ENCODE data around the gene MGRN1. TPM values are rescaled to one million over a fixed set of nuclear protein-coding genes. Genes with fewer than 3 reads are reported as not detected.

The MGRN1 gene
- total and polyA plus RNA-seq, 2 donors (not counting 3 experiments of a cell fraction or from before 2014, with no cell fraction given), result 15.6 to 73.0 TPM

- Histone ChIP-seq H3K4me3 (replicated peaks in 1 of 3; ENCODE audit: insufficient read depth in 1 of 3, low read depth in 1 of 3, low read length in 3 of 3) (peak overlapping the region in 2 of 3 experiments; percentile 79 to 93), H3K79me2 (ENCODE audit: control insufficient read depth, insufficient read depth, low read length) (no peaks in the 10 kb centered on the region), H3K9me1 (replicated peaks; ENCODE audit: control insufficient read depth, extremely low read depth, insufficient read depth, low read length) (no peaks in the 10 kb centered on the region), H3K4me2 (ENCODE audit: insufficient read depth, low read length) (no peak overlapping the region), H4K20me1 (replicated peaks; ENCODE audit: control insufficient read depth, extremely low read depth, insufficient read depth, low read length) (no peaks in the 10 kb centered on the region), H2AFZ (ENCODE audit: low read depth, low read length) (no peak overlapping the region), H3K36me3 (ENCODE audit: control insufficient read depth in 2 of 2, extremely low read depth in 1 of 2, insufficient read depth in 2 of 2, low read length in 2 of 2) (peaks cover 3 to 25% of the 10 kb centered on the region in 2 experiments), H3K27ac (ENCODE audit: insufficient read depth, low read depth, low read length) (no peak overlapping the region), H3K27me3 (ENCODE audit: control insufficient read depth in 2 of 2, insufficient read depth in 2 of 2, low read length in 2 of 2) (no peaks in the 10 kb centered on the region), H3K9ac (replicated peaks; ENCODE audit: extremely low read depth, insufficient read depth, low read length) (no peak overlapping the region), H3K9me3 (replicated peaks; ENCODE audit: control insufficient read depth, insufficient read depth, low read length) (no peaks in the 10 kb centered on the region), H3K4me1 (ENCODE audit: control insufficient read depth, extremely low read depth, insufficient read depth, low read length) (peaks cover 4% of the 10 kb centered on the region)
- DNase-seq (ENCODE audit: low read depth, low spot score) (no peak), FAIRE-seq (no peak)
- ChIA-PET POLR2A (no interaction called here), CTCF (interaction anchor here (1.1 to 1.2 kb wide), 2 partner anchors 12 to 261 kb away, joined by 3 read pairs; no protein-coding TSS in a partner anchor)
- TF ChIP-seq POLR2A (IDR thresholded peaks at IDR 0.05; ENCODE audit: low read depth, low read length), result no peak
- TF ChIP-seq POLR2AphosphoS5 (IDR thresholded peaks at IDR 0.05; ENCODE audit: insufficient read depth, low read depth, low read length), result peak; percentile 24
- BruUV-seq (replicated peaks), result no TSS peak
- intact Hi-C loops (cut with micrococcal nuclease), result no loop called here
- dilution Hi-C loops (cut with MboI; ENCODE audit: extremely low pct_ligation_motif_present, low sequenced_read_pairs), result no loop called here
Observed at GRCh38 chr16:4694642-4695451, 70.2 kb downstream of the MGRN1 start.

- POLR2A ChIA-PET, result no interaction called here
Observed at GRCh38 chr16:4695473-4696171, 71.0 kb downstream of the MGRN1 start.

More at GRCh38 chr16:4695473-4696171, 71.0 kb downstream of the MGRN1 start:
- peaks cover 3 to 26% of the 10 kb centered on the region in 2 experiments for H3K36me3 ChIP-seq (ENCODE audit: control insufficient read depth in 2 of 2, extremely low read depth in 1 of 2, insufficient read depth in 2 of 2, low read length in 2 of 2)
- H4K20me1 ChIP-seq (replicated peaks; ENCODE audit: control insufficient read depth, extremely low read depth, insufficient read depth, low read length), result no peaks in the 10 kb centered on the region
- peaks cover 4% of the 10 kb centered on the region for H3K4me1 ChIP-seq (ENCODE audit: control insufficient read depth, extremely low read depth, insufficient read depth, low read length)
- dilution Hi-C loops (cut with MboI; ENCODE audit: extremely low pct_ligation_motif_present, low sequenced_read_pairs) (no loop called here), intact Hi-C loops (cut with micrococcal nuclease) (no loop called here)
- no peak overlapping the region for H3K4me2 ChIP-seq (ENCODE audit: insufficient read depth, low read length)
- no peak overlapping the region for H3K9ac ChIP-seq (replicated peaks; ENCODE audit: extremely low read depth, insufficient read depth, low read length)
- no peak overlapping the region for H3K4me3 ChIP-seq (replicated peaks in 1 of 3; ENCODE audit: insufficient read depth in 1 of 3, low read depth in 1 of 3, low read length in 3 of 3)
- TF ChIP-seq, protein P1, sequence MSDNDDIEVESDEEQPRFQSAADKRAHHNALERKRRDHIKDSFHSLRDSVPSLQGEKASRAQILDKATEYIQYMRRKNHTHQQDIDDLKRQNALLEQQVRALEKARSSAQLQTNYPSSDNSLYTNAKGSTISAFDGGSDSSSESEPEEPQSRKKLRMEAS (IDR thresholded peaks at IDR 0.05; ENCODE audit: insufficient read depth, insufficient read length), result no peak
- TF ChIP-seq FOS (IDR thresholded peaks at IDR 0.05; ENCODE audit: borderline replicate concordance, insufficient read depth, low read length), result no peak
- no peak for TF ChIP-seq CTCF (IDR thresholded peaks at IDR 0.05; ENCODE audit: extremely low read depth in 1 of 2, insufficient read depth in 1 of 2, low read depth in 1 of 2, low read length in 2 of 2)
- TF ChIP-seq MYC (IDR thresholded peaks at IDR 0.05; ENCODE audit: low read depth, low read length), result no peak
- no peak for TF ChIP-seq POLR2AphosphoS5 (IDR thresholded peaks at IDR 0.05; ENCODE audit: insufficient read depth, low read depth, low read length)
- no peak for TF ChIP-seq GATA2 (IDR thresholded peaks at IDR 0.05; ENCODE audit: insufficient read depth, insufficient read length, low read depth, low read length)
- no peak for TF ChIP-seq JUN (IDR thresholded peaks at IDR 0.05; ENCODE audit: borderline replicate concordance, insufficient read depth, insufficient read length, low read depth)
- no peak for TF ChIP-seq POLR2A (IDR thresholded peaks at IDR 0.05; ENCODE audit: low read depth, low read length)
- no peak for TF ChIP-seq EZH2 (IDR thresholded peaks at IDR 0.05; ENCODE audit: borderline replicate concordance, low read depth, low read length, severe bottlenecking)
- no peaks in the 10 kb centered on the region for H3K9me3 ChIP-seq (replicated peaks; ENCODE audit: control insufficient read depth, insufficient read depth, low read length)
- H2AFZ ChIP-seq (ENCODE audit: low read depth, low read length), result no peak overlapping the region
- no peaks in the 10 kb centered on the region for H3K27me3 ChIP-seq (ENCODE audit: control insufficient read depth in 2 of 2, insufficient read depth in 2 of 2, low read length in 2 of 2)
- no peaks in the 10 kb centered on the region for H3K9me1 ChIP-seq (replicated peaks; ENCODE audit: control insufficient read depth, extremely low read depth, insufficient read depth, low read length)
- H3K79me2 ChIP-seq (ENCODE audit: control insufficient read depth, insufficient read depth, low read length), result no peaks in the 10 kb centered on the region
- no peak for FAIRE-seq
- no peak overlapping the region for H3K27ac ChIP-seq (ENCODE audit: insufficient read depth, low read depth, low read length)
- DNase-seq (ENCODE audit: low read depth, low spot score), result no peak
- no TSS peak for BruUV-seq (replicated peaks)
- CTCF ChIA-PET, result interaction anchor here (0.6 to 1.4 kb wide), 4 partner anchors 10 to 260 kb away, joined by 3 read pairs; partner anchors contain the start of gene MGRN1

Measured in endothelial cell of umbilical vein (primary cell).